Measurements from ENCODE around the gene SORCS3. TPM values are rescaled to one million over a fixed set of nuclear protein-coding genes. Genes with fewer than 3 reads are reported as not detected.

The SORCS3 gene
- total RNA-seq, 1 experiment from 2014 or later = not detected

DNA sequence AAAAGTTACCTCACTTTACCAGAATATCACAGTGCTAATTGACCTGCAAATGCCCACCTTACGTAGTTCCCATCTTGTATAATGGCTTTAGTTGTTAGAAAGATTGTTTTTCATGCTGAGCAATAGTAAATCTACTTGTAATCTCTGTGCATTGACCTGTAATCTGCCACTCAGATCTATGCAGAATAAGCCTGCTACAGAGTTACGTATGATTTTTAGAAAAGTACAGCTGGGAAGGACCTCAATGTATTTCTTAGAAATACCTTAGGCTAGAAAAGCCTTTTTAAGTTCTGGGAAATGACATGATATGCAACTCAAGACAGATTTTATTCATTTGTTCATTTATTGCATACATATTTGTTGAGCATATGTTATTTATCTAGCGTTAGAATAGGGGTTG is 530.9 kb downstream of the SORCS3 start:
- intact Hi-C loops (cut with micrococcal nuclease) = no loop called here
- no peak for DNase-seq (ENCODE audit: unreplicated experiment)
- H3K4me3 Mint-ChIP-seq (ENCODE audit: unreplicated experiment) = no peak overlapping the region
- H3K9me3 Mint-ChIP-seq (ENCODE audit: unreplicated experiment) = peaks cover 18% of the 10 kb centered on the region
- TF ChIP-seq CTCF (IDR thresholded peaks at IDR 0.05; ENCODE audit: unreplicated experiment) = no peak
- no peaks in the 10 kb centered on the region for H3K27me3 Mint-ChIP-seq (ENCODE audit: insufficient read depth, unreplicated experiment)
- CTCF ChIA-PET = interaction anchor here (0.5 to 0.6 kb wide), 2 partner anchors 10 to 35 kb away, joined by 3 to 4 read pairs; no protein-coding TSS in a partner anchor
- H3K4me1 Mint-ChIP-seq (ENCODE audit: insufficient read depth, unreplicated experiment) = no peaks in the 10 kb centered on the region
- no peaks in the 10 kb centered on the region for H3K36me3 Mint-ChIP-seq (ENCODE audit: insufficient read depth, unreplicated experiment)
- no TSS peak for BruUV-seq (replicated peaks)
- no peak overlapping the region for H3K27ac Mint-ChIP-seq (ENCODE audit: low read depth, unreplicated experiment)
- POLR2A ChIA-PET = no interaction called here

- intact Hi-C loops (cut with micrococcal nuclease) = no loop called here
- no peak overlapping the region for H3K27ac Mint-ChIP-seq (ENCODE audit: low read depth, unreplicated experiment)
Measured at GRCh38 chr10:105181626-105182025, 540.5 kb downstream of the SORCS3 start.

GRCh38 chr10:105183536-105183935 is 542.4 kb downstream of the SORCS3 start:
- no peak overlapping the region for H3K4me3 Mint-ChIP-seq (ENCODE audit: unreplicated experiment)
- H3K27ac Mint-ChIP-seq (ENCODE audit: low read depth, unreplicated experiment) = no peak overlapping the region
- no TSS peak for BruUV-seq (replicated peaks)
- H3K9me3 Mint-ChIP-seq (ENCODE audit: unreplicated experiment) = peaks cover 22% of the 10 kb centered on the region
- TF ChIP-seq CTCF (IDR thresholded peaks at IDR 0.05; ENCODE audit: unreplicated experiment) = no peak
- ChIA-PET POLR2A (no interaction called here), CTCF (no interaction called here)
- no peaks in the 10 kb centered on the region for H3K4me1 Mint-ChIP-seq (ENCODE audit: insufficient read depth, unreplicated experiment)
- no peaks in the 10 kb centered on the region for H3K36me3 Mint-ChIP-seq (ENCODE audit: insufficient read depth, unreplicated experiment)
- H3K27me3 Mint-ChIP-seq (ENCODE audit: insufficient read depth, unreplicated experiment) = no peaks in the 10 kb centered on the region
- no peak for DNase-seq (ENCODE audit: unreplicated experiment)
- intact Hi-C loops (cut with micrococcal nuclease) = no loop called here

More at GRCh38 chr10:105181626-105182025, 540.5 kb downstream of the SORCS3 start:
- peaks cover 14% of the 10 kb centered on the region for H3K9me3 Mint-ChIP-seq (ENCODE audit: unreplicated experiment)
- TF ChIP-seq CTCF (IDR thresholded peaks at IDR 0.05; ENCODE audit: unreplicated experiment) = no peak
- CTCF ChIA-PET = interaction anchor here (0.6 kb wide), 2 partner anchors 10 to 271 kb away, joined by 3 to 4 read pairs; no protein-coding TSS in a partner anchor
- BruUV-seq (replicated peaks) = no TSS peak
- no peaks in the 10 kb centered on the region for H3K4me1 Mint-ChIP-seq (ENCODE audit: insufficient read depth, unreplicated experiment)
- POLR2A ChIA-PET = interaction anchor here (0.7 kb wide), 1 partner anchor 34 kb away, joined by 3 read pairs; no protein-coding TSS in a partner anchor
- no peaks in the 10 kb centered on the region for H3K27me3 Mint-ChIP-seq (ENCODE audit: insufficient read depth, unreplicated experiment)
- no peaks in the 10 kb centered on the region for H3K36me3 Mint-ChIP-seq (ENCODE audit: insufficient read depth, unreplicated experiment)
- H3K4me3 Mint-ChIP-seq (ENCODE audit: unreplicated experiment) = no peak overlapping the region
- no peak for DNase-seq (ENCODE audit: unreplicated experiment)

DNA sequence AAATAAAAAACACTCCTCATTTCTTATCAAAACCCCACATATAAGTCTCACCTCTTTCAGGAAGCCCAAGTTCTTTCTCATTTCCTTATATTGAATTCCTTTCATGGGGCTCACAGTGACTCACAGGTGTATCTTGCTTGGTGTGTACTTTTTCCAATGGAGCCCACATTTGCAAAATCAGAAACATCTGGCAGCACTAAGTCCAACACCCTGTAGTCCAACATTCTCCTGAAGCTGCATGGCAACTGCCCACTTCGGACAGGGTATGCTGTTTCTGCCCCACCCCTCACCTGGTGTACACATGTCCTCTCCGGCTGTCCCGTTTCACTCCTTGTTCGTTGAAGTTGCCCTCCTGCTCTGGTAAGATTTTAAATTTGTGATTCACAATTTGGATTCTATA is 544.1 kb downstream of the SORCS3 start:
- DNase-seq (ENCODE audit: unreplicated experiment) = no peak
- ChIA-PET POLR2A (no interaction called here), CTCF (no interaction called here)
- no peak overlapping the region for H3K27ac Mint-ChIP-seq (ENCODE audit: low read depth, unreplicated experiment)
- intact Hi-C loops (cut with micrococcal nuclease) = no loop called here
- H3K9me3 Mint-ChIP-seq (ENCODE audit: unreplicated experiment) = peaks cover 22% of the 10 kb centered on the region
- H3K4me3 Mint-ChIP-seq (ENCODE audit: unreplicated experiment) = no peak overlapping the region
- H3K36me3 Mint-ChIP-seq (ENCODE audit: insufficient read depth, unreplicated experiment) = no peaks in the 10 kb centered on the region
- no peaks in the 10 kb centered on the region for H3K4me1 Mint-ChIP-seq (ENCODE audit: insufficient read depth, unreplicated experiment)
- no peaks in the 10 kb centered on the region for H3K27me3 Mint-ChIP-seq (ENCODE audit: insufficient read depth, unreplicated experiment)
- BruUV-seq (replicated peaks) = no TSS peak
- no peak for TF ChIP-seq CTCF (IDR thresholded peaks at IDR 0.05; ENCODE audit: unreplicated experiment)
